Measurements from ENCODE around the gene CHST7.

GRCh38 chrX:46561824-46562657, 11.5 kb upstream of the CHST7 start:
- TF ChIP-seq CTCF (CRISPR knock-in tag; IDR thresholded peaks at IDR 0.05) (no peak), ZSCAN20 (CRISPR knock-in tag; IDR thresholded peaks at IDR 0.05; ENCODE audit: borderline replicate concordance) (no peak), ZZZ3 (CRISPR knock-in tag; IDR thresholded peaks at IDR 0.05; ENCODE audit: borderline replicate concordance) (no peak), RFXANK (CRISPR knock-in tag; IDR thresholded peaks at IDR 0.05) (no peak), PLSCR1 (CRISPR knock-in tag; IDR thresholded peaks at IDR 0.05; ENCODE audit: borderline replicate concordance) (no peak)

Measured in HepG2 (cell line).